Measurements from ENCODE around the gene WDR90.

The WDR90 gene

DNA sequence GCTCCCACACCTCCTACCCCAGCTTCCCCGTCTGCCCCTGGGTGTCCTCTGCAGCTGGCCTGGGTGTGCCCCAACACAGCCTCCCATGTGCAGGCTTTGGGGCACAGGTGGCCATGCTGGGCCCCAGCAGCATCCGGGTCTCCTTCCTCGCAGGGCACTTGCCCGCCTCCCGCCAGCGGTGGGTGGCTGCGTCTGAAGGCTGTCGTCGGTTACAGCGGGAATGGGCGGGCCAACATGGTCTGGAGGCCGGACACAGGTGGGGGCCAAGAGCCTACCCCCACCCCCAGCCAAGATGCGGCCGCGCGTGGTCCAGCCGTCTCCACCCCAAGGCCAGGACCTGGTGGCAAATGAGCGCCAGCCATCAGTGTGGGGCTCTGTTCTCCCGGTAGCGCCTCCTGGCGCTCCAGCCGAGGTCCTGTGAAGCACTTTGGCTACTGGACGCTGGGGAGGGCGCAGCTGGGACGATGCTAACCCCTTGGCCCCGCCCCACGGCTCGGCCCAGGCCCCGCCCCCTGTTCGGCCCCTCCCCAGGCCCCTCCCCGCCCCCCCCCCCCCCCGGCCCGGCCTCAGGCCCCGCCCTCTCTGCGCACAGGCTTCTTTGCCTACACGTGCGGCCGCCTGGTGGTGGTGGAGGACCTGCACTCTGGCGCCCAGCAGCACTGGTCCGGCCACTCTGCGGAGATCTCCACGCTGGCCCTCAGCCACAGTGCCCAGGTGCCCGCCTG, 11.5 kb downstream of the WDR90 start:
- peak in 1 of 2 donors; percentile 43 for DNase-seq (ENCODE audit: low read depth in 2 of 2)

DNA sequence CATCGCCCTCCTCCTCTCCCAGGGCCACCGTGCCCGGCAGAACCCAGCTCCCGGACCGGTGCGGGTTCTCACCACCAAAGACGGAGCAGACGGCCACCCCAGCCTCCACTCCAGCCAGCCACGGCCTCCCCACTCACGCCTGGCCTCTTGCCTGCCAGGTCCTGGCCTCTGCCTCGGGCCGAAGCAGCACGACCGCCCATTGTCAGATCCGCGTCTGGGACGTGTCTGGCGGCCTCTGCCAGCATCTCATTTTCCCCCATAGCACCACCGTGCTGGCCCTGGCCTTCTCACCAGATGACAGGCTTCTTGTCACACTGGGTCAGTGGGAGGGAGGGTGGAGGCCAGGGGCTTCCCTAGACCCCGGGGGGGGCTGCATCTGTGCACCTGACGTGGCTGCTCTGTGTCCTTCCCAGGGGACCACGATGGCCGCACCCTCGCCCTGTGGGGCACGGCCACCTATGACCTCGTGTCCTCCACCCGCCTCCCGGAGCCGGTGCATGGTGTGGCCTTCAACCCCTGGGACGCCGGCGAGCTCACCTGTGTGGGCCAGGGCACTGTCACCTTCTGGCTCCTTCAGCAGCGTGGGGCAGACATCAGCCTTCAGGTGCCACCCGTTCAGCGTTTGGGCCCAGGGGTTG, 12.1 kb downstream of the WDR90 start:
- no peak for DNase-seq (ENCODE audit: low read depth in 2 of 2)

DNA sequence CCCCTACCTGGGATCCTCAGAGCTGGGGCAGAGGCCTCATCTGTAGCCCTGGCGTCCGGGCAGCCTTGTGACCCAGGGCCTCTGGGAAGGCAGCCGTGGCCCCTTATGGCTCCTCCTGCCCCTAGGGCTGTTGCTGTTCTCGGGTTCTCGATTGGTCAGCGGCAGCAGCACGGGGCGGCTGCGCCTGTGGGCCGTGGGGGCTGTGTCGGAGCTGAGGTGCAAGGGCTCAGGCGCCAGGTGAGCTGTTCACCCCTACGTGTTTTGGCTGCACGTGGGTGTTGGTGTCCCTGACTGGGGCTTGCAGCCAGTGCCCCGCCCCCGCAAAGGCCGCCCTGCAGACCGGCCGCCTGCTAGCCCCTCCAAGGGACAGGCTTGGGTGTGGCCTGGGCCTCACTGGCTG, 12.9 kb downstream of the WDR90 start:
- no peak for DNase-seq (ENCODE audit: low read depth in 2 of 2)

DNA sequence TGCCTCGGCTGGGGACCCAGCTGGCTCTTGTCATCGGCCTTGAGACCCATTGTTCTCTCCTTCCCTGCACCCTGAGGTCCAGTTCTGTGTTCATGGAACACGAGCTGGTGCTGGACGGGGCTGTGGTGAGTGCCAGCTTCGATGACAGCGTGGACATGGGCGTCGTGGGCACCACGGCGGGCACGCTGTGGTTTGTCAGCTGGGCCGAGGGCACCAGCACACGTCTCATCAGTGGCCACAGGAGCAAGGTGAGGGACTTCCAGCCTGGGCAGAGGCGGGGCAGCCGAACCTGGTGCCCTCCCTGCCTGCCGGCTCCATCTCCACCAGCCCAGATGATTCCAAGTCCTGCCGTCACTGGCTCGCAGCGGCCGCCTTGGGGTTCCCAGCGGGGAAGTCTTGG, 13.4 kb downstream of the WDR90 start:
- no peak for DNase-seq (ENCODE audit: low read depth in 2 of 2)

DNA sequence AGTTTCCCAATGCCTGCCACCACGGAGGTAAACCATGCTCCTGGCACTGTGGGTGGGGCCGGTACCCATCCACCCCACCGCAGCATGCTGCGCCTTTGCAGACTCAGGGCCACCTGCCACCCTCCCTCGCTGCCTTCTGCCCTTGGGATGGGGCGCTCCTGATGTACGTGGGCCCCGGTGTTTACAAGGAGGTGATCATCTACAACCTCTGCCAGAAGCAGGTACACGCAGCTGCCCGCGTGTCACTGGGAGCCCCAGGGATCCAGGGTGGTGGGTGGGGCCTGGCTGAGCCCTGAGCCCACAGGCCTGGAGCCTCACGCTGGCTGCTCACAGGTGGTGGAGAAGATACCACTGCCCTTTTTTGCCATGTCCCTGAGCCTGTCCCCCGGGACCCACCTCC, 17.4 kb downstream of the WDR90 start:
- DNase-seq (ENCODE audit: low read depth in 2 of 2): no peak

DNA sequence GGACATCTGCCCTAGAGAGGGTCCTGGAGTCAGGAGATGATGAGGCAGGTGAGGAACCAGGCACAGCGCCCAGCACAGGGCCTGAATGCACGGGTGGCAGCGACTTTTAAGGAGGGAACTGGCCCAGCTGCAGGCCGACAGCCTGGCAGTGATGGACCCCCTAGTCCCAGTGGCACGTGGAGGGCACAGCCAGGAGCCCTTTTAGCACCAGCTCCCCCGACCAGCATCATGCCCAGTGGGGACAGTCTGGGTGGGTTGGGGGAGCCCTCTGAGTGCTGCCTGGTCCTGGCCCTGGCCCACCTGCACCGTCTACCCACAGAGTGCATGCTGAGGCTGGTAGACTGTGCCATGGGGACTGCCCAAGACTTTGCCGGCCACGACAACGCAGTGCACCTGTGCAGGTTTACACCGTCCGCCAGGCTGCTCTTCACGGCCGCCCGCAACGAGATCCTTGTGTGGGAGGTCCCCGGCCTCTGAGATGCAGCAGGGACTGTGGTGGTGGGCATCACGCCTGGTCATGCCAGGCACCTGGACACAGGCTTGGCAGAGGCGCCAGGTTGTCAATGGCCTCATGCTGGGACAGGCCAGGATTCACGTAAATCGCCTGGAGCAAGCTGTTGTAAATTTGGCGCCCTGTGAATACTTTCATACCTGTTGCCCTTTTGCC, 18.1 kb downstream of the WDR90 start:
- no peak for DNase-seq (ENCODE audit: low read depth in 2 of 2)

DNA sequence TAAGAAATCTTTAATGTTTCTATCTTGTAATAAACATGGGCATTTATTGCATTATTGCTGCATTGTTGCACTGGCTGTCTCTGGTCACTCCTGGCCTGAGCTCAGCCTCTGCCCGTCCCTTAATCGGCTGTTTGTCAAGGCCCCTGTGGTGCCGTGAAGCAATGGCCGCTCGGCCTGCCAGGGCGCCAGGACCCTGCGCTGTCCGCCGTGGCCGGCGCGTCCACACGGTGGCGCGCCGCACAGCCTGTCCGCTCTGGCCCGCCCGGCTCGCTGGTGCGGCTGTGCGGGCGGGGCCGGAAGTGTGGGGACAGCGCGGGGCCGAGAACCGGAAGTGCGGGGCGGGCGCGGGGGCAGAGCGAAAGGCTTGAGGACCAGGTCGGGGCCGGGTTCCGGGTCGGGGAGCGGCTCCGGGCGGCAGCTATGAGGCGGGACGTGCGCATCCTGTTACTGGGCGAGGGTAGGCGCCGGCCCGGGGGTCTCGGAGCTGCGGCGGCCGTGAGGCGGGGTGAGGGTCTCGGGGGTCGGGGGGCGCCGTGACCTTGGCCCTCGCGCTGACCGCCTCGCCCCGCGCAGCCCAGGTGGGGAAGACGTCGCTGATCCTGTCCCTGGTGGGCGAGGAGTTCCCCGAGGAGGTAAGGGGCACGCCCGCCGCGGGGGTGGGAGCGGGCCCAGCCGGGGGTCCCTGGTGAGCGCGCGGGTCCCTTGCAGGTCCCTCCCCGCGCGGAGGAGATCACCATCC, 18.8 kb downstream of the WDR90 start, which contains the start of gene RHOT2:
Gene RHOT2, plus strand, starts transcription at position 353 of the 739 bp plus-strand sequence. Its CDS starts 68 bp downstream, at position 421.
- DNase-seq (ENCODE audit: low read depth in 2 of 2): peak; percentile 81 to 82

DNA sequence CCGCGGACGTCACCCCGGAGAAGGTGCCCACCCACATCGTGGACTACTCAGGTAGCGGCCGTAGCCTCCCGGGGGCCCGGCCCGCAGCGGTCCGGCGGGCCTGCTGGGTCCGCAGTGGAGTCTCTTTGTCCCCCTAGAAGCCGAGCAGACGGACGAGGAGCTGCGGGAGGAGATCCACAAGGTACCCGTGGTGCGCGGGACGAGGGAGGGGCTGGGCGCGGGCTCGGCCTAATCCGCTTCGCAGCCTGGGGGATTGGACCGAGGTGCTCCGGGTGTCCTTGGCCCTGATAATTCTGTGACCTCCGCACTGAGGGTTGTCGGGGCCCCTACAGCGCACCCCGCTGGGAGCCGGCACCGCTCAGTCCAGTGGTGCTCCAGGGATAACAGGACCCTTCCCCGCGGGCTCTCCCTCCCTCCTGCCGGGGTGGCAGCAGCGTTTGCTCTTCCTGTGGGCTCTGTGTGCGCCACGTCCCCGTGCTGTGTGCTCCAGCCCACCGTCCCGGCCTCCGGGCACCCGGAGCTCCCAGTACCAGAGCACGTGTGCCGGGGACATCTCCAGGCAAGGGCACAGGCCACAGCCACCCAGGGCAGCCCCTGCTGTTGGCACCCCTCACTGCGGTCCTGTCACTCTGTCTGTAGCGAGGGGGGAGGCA, 19.5 kb downstream of the WDR90 start:
- no peak for DNase-seq (ENCODE audit: low read depth in 2 of 2)

DNA sequence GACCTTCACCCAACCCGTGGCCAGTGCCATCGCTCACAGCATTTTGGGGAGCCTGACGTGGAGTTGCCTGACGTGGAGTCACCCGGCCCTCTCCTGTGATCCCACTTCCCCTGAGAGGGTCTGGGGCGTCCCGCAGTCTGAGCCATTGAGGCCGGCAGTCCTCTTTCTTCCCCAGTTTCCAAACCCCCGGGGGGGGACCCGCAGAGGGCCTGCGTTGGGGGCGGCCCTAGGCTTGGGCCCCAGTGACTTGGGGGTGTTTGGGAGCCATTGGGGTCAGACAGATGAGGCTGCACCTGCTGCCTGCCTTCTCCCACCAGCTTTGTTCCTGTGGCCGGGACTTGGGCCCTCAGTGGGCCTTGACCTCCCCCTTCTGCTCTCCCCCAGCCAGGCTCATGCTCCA, 20.5 kb downstream of the WDR90 start:
- DNase-seq (ENCODE audit: low read depth in 2 of 2): no peak

DNA sequence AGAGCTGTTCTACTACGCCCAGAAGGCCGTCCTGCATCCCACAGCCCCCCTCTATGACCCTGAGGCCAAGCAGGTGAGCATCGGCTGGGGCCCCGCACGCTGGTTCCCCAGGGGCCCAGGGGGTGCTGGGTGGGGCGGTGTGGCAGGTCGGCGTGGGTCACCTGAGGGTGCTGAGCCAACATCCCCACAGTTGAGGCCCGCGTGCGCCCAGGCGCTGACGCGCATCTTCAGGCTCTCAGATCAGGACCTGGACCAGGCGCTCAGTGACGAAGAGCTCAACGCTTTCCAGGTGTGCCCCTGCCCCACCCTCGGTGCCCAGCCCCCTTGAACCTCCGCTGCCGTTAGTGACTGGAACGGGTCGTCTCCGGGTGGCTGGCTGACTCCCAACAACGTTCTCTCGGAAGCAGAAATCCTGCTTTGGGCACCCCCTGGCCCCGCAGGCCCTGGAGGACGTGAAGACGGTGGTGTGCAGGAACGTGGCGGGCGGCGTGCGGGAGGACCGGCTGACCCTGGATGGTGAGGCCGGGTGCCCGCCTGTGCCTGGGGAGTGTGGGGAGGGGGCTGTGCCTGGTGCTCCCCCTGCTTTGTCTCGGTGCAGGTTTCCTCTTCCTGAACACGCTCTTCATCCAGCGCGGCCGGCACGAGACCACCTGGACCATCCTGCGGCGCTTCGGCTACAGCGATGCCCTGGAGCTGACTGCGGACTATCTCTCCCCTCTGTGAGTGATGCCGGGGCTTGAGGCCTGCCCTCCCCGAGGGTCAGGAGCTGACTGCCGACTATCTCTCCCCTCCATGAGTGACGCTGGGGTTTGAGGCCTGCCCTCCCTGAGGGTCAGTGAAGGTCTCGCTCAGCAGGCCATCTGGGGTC, 21.6 kb downstream of the WDR90 start:
- DNase-seq (ENCODE audit: low read depth in 2 of 2): no peak

DNA sequence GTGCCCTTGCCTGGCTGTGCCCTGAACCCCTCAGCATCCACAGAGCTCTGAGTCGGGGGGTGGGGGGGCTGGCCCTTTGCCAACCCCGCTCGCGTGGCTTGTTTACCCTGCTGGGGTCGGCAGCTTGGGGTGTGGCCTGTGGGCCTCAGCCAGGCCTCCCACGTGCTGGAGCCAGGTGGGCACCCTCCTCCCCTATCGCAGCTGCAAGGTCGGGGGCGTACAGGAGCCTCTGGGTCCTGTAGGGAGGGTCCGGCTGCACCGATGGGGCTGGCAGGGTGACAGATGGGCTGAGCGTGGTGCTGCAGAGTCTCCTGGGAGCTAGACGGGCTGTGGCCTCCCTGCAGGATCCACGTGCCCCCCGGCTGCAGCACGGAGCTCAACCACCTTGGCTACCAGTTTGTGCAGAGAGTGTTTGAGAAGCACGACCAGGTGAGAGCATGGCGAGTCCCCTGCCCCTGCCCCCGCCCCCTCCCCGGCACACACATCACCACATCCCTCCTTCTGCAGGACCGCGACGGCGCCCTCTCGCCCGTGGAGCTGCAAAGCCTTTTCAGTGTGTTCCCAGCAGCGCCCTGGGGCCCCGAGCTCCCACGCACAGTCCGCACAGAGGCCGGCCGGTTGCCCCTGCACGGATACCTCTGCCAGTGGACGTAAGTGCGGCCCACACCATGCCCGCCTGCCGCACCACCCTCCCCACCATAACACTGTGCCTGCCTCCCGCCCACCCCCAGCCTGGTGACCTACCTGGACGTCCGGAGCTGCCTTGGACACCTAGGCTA, 22.4 kb downstream of the WDR90 start:
- DNase-seq (ENCODE audit: low read depth in 2 of 2): no peak

DNA sequence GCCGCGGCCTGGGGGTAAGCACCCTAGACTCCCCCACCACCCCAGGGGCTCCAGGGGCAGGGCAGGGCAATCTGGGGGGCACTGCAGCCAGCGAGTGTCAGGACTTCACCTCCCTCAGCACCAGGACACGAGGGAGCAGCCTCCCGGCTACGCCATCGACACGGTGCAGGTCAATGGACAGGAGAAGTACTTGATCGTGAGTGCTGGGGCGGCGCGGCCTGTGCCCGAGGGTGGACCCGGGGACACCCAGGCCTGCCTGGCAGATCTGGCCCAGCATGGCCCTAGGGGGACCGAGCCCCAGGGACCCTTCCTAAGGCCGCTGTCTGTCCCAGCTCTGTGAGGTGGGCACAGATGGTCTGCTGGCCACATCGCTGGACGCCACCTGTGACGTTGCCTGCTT, 23.2 kb downstream of the WDR90 start:
- DNase-seq (ENCODE audit: low read depth in 2 of 2): no peak

DNA sequence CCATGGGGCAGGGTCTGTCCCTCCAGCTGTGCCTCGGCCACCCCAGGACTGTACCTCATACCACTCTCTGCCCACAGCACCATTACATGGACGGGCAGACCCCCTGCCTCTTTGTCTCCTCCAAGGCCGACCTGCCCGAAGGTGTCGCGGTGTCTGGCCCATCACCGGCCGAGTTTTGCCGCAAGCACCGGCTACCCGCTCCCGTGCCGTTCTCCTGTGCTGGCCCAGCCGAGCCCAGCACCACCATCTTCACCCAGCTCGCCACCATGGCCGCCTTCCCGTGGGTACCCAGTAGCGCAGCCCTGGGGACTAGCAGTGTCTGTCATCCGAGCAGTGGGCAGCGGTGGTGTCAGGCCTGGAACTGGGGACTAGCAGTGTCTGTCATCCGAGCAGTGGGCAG, 23.7 kb downstream of the WDR90 start:
- no peak for DNase-seq (ENCODE audit: low read depth in 2 of 2)

DNA sequence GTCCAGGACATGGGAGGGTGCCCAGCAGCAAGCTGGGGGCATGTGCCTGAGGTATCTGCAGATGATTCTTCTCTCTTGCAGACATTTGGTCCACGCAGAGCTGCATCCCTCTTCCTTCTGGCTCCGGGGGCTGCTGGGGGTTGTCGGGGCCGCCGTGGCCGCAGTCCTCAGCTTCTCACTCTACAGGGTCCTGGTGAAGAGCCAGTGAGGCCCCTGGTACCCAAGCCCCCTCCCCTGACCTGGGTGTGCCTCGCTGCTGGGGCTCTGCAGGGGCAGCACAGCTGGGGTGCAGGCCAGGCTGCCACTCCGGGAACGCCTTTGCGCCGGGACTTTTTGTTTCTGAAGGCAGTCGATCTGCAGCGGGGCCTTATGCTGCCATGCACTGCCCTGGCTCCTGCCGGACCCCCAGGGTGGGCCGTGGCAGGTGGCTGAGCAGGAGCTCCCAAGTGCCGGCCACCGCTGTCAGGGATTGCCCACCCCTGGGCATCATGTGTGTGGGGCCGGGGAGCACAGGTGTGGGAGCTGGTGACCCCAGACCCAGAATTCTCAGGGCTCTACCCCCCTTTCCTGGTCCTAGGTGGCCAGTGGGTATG, 24.3 kb downstream of the WDR90 start:
- DNase-seq (ENCODE audit: low read depth in 2 of 2): no peak

DNA sequence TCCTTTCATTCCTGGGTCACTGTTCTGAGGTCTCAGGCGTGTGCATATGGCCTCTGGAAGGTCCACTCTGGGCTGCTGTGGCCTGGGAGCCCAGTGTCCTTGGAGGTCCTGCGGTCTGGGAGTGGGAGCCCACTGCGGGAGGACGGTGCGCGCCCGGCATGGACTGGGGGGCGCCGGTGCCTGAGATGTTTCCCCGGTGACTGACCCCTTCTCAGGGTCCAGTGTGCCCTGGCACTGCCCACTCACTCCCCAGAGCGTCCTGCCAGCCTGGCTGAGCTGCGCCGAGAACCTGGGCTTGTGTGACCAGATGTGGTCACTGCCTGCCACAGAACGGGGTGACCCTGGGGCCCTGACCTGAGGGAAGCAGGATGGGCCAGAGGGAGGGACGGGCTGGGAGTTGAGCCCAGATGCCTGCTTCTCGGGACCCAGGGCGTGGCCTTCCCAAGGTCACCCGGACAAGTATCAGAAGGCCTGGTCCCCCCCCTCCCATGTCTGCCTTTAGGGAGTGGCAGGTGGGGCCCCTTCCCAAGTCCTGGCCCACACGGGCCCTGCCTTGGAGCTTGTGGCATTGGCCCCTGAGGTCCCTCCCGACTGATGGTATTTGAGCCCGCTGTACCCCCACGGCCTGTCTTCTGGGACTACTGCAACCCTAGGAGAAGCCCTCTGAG, 25.2 kb downstream of the WDR90 start:
- no peak for DNase-seq (ENCODE audit: low read depth in 2 of 2)

DNA sequence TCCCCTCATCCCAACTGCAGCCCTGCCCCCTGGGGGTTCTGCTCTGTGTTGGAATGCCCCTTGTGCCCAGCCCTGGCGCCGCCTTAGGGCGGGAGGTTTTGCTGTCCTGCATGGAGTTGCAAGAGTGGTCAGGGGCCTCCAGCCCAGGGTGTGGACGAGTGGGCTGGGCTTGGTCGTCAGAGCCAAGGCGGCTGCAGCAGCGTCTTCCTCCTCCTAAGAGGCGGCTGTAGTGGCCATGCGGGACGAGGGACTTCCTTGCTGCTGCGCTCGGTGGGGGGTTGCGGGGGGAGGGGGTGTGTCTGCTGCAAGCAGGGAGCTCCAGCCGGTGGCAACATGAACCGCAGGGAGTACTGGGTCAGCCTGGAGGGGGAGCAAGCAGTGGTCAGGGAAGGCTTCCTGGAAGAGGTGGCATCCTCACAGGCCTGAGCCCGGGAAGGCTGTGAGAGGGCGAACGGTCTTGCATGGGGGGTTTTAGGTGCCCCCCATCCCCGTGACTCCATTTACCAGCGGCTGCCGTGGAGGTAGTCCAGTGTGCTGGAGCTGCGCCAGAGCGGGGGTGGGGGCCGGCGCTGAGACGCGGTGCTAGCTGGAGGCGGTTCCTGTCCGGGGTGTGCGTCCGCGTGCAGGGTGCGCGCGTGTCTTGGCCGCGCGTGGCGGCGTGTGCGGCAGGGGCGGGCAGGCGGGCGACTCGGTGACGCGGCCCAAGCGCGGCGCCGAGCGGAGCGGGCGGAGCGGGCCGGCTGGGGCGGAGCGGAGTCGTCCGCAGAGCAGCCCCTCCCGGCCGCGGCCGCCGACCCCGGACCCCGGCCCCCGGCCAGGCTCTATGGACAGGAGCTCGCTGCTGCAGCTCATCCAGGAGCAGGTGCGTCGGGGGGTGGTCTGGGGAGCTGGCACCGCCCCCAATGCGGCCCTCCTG, 26.1 kb downstream of the WDR90 start, which contains the start of gene RHBDL1:
Gene RHBDL1, plus strand, starts transcription at position 704 of the 916 bp plus-strand sequence. Its CDS starts 120 bp downstream, at position 824.
- no peak for DNase-seq (ENCODE audit: low read depth in 2 of 2)

DNA sequence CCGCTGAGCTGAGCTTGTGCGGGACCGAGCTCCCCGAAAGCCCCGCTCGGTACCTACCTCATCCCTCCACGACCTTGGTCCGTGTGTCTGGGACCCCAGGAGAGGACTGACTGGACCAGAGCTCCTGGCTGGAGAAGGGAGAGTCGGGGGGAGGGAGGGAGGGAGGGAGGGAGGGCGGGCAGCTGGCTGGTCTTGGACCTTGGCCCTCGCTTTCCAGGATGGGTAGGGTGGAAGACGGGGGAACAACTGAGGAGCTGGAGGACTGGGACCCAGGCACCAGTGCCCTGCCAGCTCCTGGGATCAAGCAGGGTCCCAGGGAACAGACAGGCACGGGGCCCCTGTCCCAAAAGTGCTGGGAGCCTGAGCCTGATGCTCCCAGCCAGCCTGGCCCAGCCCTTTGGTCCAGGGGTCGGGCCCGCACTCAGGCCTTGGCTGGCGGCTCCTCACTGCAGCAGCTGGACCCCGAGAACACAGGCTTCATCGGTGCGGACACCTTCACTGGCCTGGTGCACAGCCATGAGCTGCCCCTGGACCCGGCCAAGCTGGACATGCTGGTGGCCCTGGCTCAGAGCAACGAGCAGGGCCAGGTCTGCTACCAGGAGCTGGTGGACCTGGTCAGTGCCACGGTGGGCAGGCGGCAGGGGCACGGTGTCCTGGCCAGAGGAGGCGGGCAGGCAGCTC, 26.9 kb downstream of the WDR90 start:
- no peak for DNase-seq (ENCODE audit: low read depth in 2 of 2)

Data from stimulated activated CD8-positive, alpha-beta memory T cell treated with anti-CD3 and anti-CD28 coated beads, Interleukin-7, amount 100 ng/mL, for 1 hour (primary cell).